Glutamatergic neuron (in vitro differentiated cells): ENCODE results near the gene EEPD1. TPM values are rescaled to one million over a fixed set of nuclear protein-coding genes. Genes with fewer than 3 reads are reported as not detected.

ENCODE experiments used
- DNase-seq: peaks from one replicate; pipeline ENCODE4 v3.0.0; 2022
- H3K27ac Mint-ChIP-seq: one replicate; pipeline ENCODE4 v1.8.0; 2020; ENCODE audit warnings: mild to moderate bottlenecking, mixed read lengths, inconsistent platforms; ENCODE audit not compliant: unreplicated experiment
- H3K27me3 Mint-ChIP-seq: one replicate; pipeline ENCODE4 v1.8.0; 2020; ENCODE audit warnings: mild to moderate bottlenecking, moderate library complexity, mixed read lengths, inconsistent platforms; ENCODE audit not compliant: unreplicated experiment
- H3K36me3 Mint-ChIP-seq: one replicate; pipeline ENCODE4 v1.8.0; 2020; ENCODE audit warnings: mild to moderate bottlenecking, mixed read lengths, inconsistent platforms; ENCODE audit not compliant: unreplicated experiment
- H3K4me1 Mint-ChIP-seq: one replicate; pipeline ENCODE4 v1.8.0; 2020; ENCODE audit warnings: mild to moderate bottlenecking, low read depth, mixed read lengths, inconsistent platforms; ENCODE audit not compliant: unreplicated experiment
- H3K4me3 Mint-ChIP-seq: one replicate; pipeline ENCODE4 v1.8.0; 2020; ENCODE audit warnings: mild to moderate bottlenecking, mixed read lengths, inconsistent platforms; ENCODE audit not compliant: unreplicated experiment
- H3K9me3 Mint-ChIP-seq: one replicate; pipeline ENCODE4 v1.8.0; 2020; ENCODE audit warnings: mild to moderate bottlenecking, moderate library complexity, mixed read lengths, inconsistent platforms; ENCODE audit not compliant: unreplicated experiment
- CTCF ChIP-seq: fragments of 200-600 bp; sonication (generic); IDR thresholded peaks from one replicate; pipeline ENCODE4 v1.5.0; 2021; ENCODE audit not compliant: partially characterized antibody, unreplicated experiment
- total RNA-seq: library from RNA; stranded (reverse); fragmentation: NEBNext Ultra II Directional; extraction: Animal tissue kit (Norgen Biotek cat#: 25700); gene quantifications from one replicate; pipeline ENCODE4 v1.2.1, GENCODE V29; 2021; ENCODE audit not compliant: unreplicated experiment

EEPD1 gene
- total RNA-seq, 1 donor from 2014 or later: 63.9 TPM

GRCh38 chr7:36190447-36191291 is 37.6 kb downstream of the EEPD1 start:
- TF ChIP-seq CTCF: no peak
- H3K36me3 Mint-ChIP-seq: peaks cover 18% of the 10 kb centered on the region
- H3K27ac Mint-ChIP-seq: peak overlapping the region; percentile 96
- peaks cover 59% of the 10 kb centered on the region for H3K4me1 Mint-ChIP-seq
- DNase-seq: no peak
- H3K4me3 Mint-ChIP-seq: peak overlapping the region; percentile 78
- H3K9me3 Mint-ChIP-seq: peaks cover 12% of the 10 kb centered on the region
- H3K27me3 Mint-ChIP-seq: peaks cover 30% of the 10 kb centered on the region

GRCh38 chr7:36191292-36191920 is 38.4 kb downstream of the EEPD1 start:
- no peak for TF ChIP-seq CTCF
- Mint-ChIP-seq H3K36me3 (peaks cover 18% of the 10 kb centered on the region), H3K27me3 (peaks cover 27% of the 10 kb centered on the region), H3K4me3 (peak overlapping the region; percentile 78), H3K27ac (peak overlapping the region; percentile 96), H3K9me3 (peaks cover 17% of the 10 kb centered on the region), H3K4me1 (peaks cover 52% of the 10 kb centered on the region)
- DNase-seq: no peak

GRCh38 chr7:36192053-36192824 is 39.2 kb downstream of the EEPD1 start:
- Mint-ChIP-seq H3K27ac (peak overlapping the region; percentile 96), H3K36me3 (peaks cover 18% of the 10 kb centered on the region)

GRCh38 chr7:36192877-36193276 is 39.8 kb downstream of the EEPD1 start:
- Mint-ChIP-seq H3K4me3 (peak overlapping the region; percentile 64), H3K4me1 (peaks cover 48% of the 10 kb centered on the region), H3K27ac (peak overlapping the region; percentile 96), H3K27me3 (peaks cover 27% of the 10 kb centered on the region), H3K9me3 (peaks cover 20% of the 10 kb centered on the region), H3K36me3 (peaks cover 18% of the 10 kb centered on the region)
- TF ChIP-seq CTCF: no peak
- no peak for DNase-seq

More at GRCh38 chr7:36192053-36192824, 39.2 kb downstream of the EEPD1 start:
- Mint-ChIP-seq H3K27me3 (peaks cover 27% of the 10 kb centered on the region), H3K4me1 (peaks cover 50% of the 10 kb centered on the region), H3K4me3 (peak overlapping the region; percentile 78), H3K9me3 (peaks cover 16% of the 10 kb centered on the region)
- no peak for DNase-seq
- no peak for TF ChIP-seq CTCF
